Left ventricle myocardium inferior (tissue), 1 donor: ENCODE results near the gene INPP5J. TPM values are rescaled to one million over a fixed set of nuclear protein-coding genes. Genes with fewer than 3 reads are reported as not detected.

ENCODE experiments used
- DNase-seq: peaks from one replicate; pipeline ENCODE4 v3.0.0-alpha.2; 2020
- H3K27ac ChIP-seq: fragments of 200-600 bp; replicated peaks from 2 replicates; pipeline ENCODE4 v1.8.0; 2021
- H3K27me3 ChIP-seq: fragments of 200-600 bp; 2 replicates; pipeline ENCODE4 v1.8.0; 2021; ENCODE audit warnings: low read depth
- H3K36me3 ChIP-seq: fragments of 200-600 bp; 2 replicates; pipeline ENCODE4 v1.8.0; 2021
- H3K4me1 ChIP-seq: fragments of 200-600 bp; 2 replicates; pipeline ENCODE4 v1.8.0; 2021
- H3K4me3 ChIP-seq: fragments of 200-600 bp; 2 replicates; pipeline ENCODE4 v1.8.0; 2021; ENCODE audit warnings: mild to moderate bottlenecking, moderate library complexity
- H3K9me3 ChIP-seq: fragments of 200-600 bp; replicated peaks from 2 replicates; pipeline ENCODE4 v1.8.0; 2021
- CTCF ChIP-seq: fragments of 200-600 bp; IDR thresholded peaks from 2 replicates; pipeline ENCODE4 v1.8.0; 2021; ENCODE audit warnings: antibody characterized with exemption, mild to moderate bottlenecking, borderline replicate concordance
- intact Hi-C: fragments of 100-400 bp; cut with micrococcal nuclease; formaldehyde crosslinking; loops from one replicate; pipeline ENCODE4 v1.11.0; 2022
- total RNA-seq: library from RNA; stranded (reverse); fragmentation: NEBNext Ultra II Directional; extraction: Animal tissue kit (Norgen Biotek cat#: 25700); gene quantifications from one replicate; pipeline ENCODE4 v1.2.1, GENCODE V29; 2021
- donor health status: DM: no; HTN: yes; CAD: no; lungs with severe emphysema.

INPP5J gene
- total RNA-seq, 1 donor from 2014 or later, result 20.7 TPM

GRCh38 chr22:31134688-31135087 lies 11.9 kb downstream of the INPP5J start:
- intact Hi-C loops, result no loop called here
- Histone ChIP-seq H3K27ac (no peak overlapping the region), H3K4me3 (no peak overlapping the region), H3K4me1 (peaks cover 9% of the 10 kb centered on the region), H3K36me3 (no peaks in the 10 kb centered on the region), H3K27me3 (peaks cover 20% of the 10 kb centered on the region), H3K9me3 (no peaks in the 10 kb centered on the region)
- no peak for DNase-seq
- TF ChIP-seq CTCF, result no peak

GRCh38 chr22:31135706-31136105 lies 12.9 kb downstream of the INPP5J start:
- intact Hi-C loops, result no loop called here

GRCh38 chr22:31136155-31136554 lies 13.4 kb downstream of the INPP5J start:
- Histone ChIP-seq H3K4me1 (peaks cover 2% of the 10 kb centered on the region), H3K4me3 (no peak overlapping the region), H3K9me3 (no peaks in the 10 kb centered on the region), H3K27me3 (peaks cover 26% of the 10 kb centered on the region), H3K36me3 (no peaks in the 10 kb centered on the region), H3K27ac (no peak overlapping the region)
- DNase-seq, result no peak
- intact Hi-C loops, result no loop called here
- TF ChIP-seq CTCF, result no peak

More at GRCh38 chr22:31135706-31136105, 12.9 kb downstream of the INPP5J start:
- Histone ChIP-seq H3K36me3 (no peaks in the 10 kb centered on the region), H3K4me3 (no peak overlapping the region), H3K9me3 (no peaks in the 10 kb centered on the region), H3K4me1 (peaks cover 6% of the 10 kb centered on the region), H3K27ac (no peak overlapping the region), H3K27me3 (peaks cover 26% of the 10 kb centered on the region)
- DNase-seq, result no peak
- TF ChIP-seq CTCF, result no peak

- DNase-seq, result no peak
- H3K4me3 ChIP-seq, result no peak overlapping the region
- TF ChIP-seq CTCF, result no peak
- no peaks in the 10 kb centered on the region for H3K36me3 ChIP-seq
- no peaks in the 10 kb centered on the region for H3K9me3 ChIP-seq
- H3K27ac ChIP-seq, result no peak overlapping the region
- H3K4me1 ChIP-seq, result no peaks in the 10 kb centered on the region
- intact Hi-C loops, result no loop called here
- H3K27me3 ChIP-seq, result peaks cover 26% of the 10 kb centered on the region
Measured at GRCh38 chr22:31136711-31137110, 13.9 kb downstream of the INPP5J start.

GRCh38 chr22:31137721-31138120 lies 15.0 kb downstream of the INPP5J start:
- no peak for TF ChIP-seq CTCF
- Histone ChIP-seq H3K36me3 (no peaks in the 10 kb centered on the region), H3K4me1 (peaks cover 2% of the 10 kb centered on the region), H3K27ac (no peak overlapping the region), H3K4me3 (no peak overlapping the region), H3K27me3 (peaks cover 26% of the 10 kb centered on the region), H3K9me3 (no peaks in the 10 kb centered on the region)
- no peak for DNase-seq
- intact Hi-C loops, result no loop called here

GRCh38 chr22:31138126-31138525 lies 15.4 kb downstream of the INPP5J start:
- H3K9me3 ChIP-seq, result no peaks in the 10 kb centered on the region
- H3K4me1 ChIP-seq, result peaks cover 6% of the 10 kb centered on the region
- peaks cover 26% of the 10 kb centered on the region for H3K27me3 ChIP-seq
- H3K36me3 ChIP-seq, result no peaks in the 10 kb centered on the region
- no peak for DNase-seq
- no peak overlapping the region for H3K27ac ChIP-seq
- no peak overlapping the region for H3K4me3 ChIP-seq
- TF ChIP-seq CTCF, result no peak
- intact Hi-C loops, result no loop called here
